NCI-H510A treated with DMSO at 0.1 percent for 48 hours (cell line): ENCODE measurements around the gene TMEM175.

Source experiments
- DNase-seq: peaks from one replicate; lab custom pipeline; 2025; lab: John Stamatoyannopoulos, UW

Gene TMEM175

GRCh38 chr4:960140-960635 is 27.9 kb downstream of the TMEM175 start:
- DNase-seq: no peak

GRCh38 chr4:960636-961350 is 28.5 kb downstream of the TMEM175 start:
- DNase-seq: no peak

- DNase-seq: no peak
These were observed 29.3 kb downstream of the TMEM175 start for GRCh38 chr4:961351-962230.

- peak; percentile 40 for DNase-seq
These were observed 30.3 kb downstream of the TMEM175 start for GRCh38 chr4:962231-963208.

GRCh38 chr4:963276-964225 is 31.3 kb downstream of the TMEM175 start:
- DNase-seq: no peak

- DNase-seq: no peak
These were observed 32.2 kb downstream of the TMEM175 start for GRCh38 chr4:964346-965025.

GRCh38 chr4:965048-965765 is 32.9 kb downstream of the TMEM175 start:
- DNase-seq: no peak

GRCh38 chr4:965766-966134 is 33.5 kb downstream of the TMEM175 start:
- DNase-seq: no peak

- no peak for DNase-seq
These were observed 34.2 kb downstream of the TMEM175 start for GRCh38 chr4:966266-967112.

GRCh38 chr4:967113-968104 is 35.1 kb downstream of the TMEM175 start:
- no peak for DNase-seq

- no peak for DNase-seq
These were observed 36.0 kb downstream of the TMEM175 start for GRCh38 chr4:968221-968620.

- DNase-seq: no peak
These were observed 36.5 kb downstream of the TMEM175 start for GRCh38 chr4:968621-969394.

GRCh38 chr4:970046-970745 is 37.9 kb downstream of the TMEM175 start:
- DNase-seq: no peak

- no peak for DNase-seq
These were observed 38.7 kb downstream of the TMEM175 start for GRCh38 chr4:970854-971520.
